Measurements from ENCODE around the gene NMU.

- TF ChIP-seq CTCF (IDR thresholded peaks at IDR 0.05) (no peak), POLR2A (IDR thresholded peaks at IDR 0.05) (no peak), EP300 (IDR thresholded peaks at IDR 0.05) (no peak), POLR2AphosphoS5 (IDR thresholded peaks at IDR 0.05) (no peak)
Observed at GRCh38 chr4:55661398-55662056, 25.4 kb upstream of the NMU start.

Data from sigmoid colon (tissue), 4 donors.